ENCODE data around the gene IGSF21.

- TF ChIP-seq POLR2AphosphoS5 (IDR thresholded peaks at IDR 0.05; ENCODE audit: borderline replicate concordance, low read depth, low read length) (no peak), EZH2 (IDR thresholded peaks at IDR 0.05) (no peak)
Observed at GRCh38 chr1:18341291-18342069, 233.9 kb downstream of the IGSF21 start.

Measured in SK-N-MC (cell line).